ENCODE measurements around the gene DDX49. TPM values are rescaled to one million over a fixed set of nuclear protein-coding genes. Genes with fewer than 3 reads are reported as not detected.

DDX49 gene
- total and polyA plus RNA-seq, 9 of the 15 experiments (the other 6 are each of a cell fraction or from before 2014, with no cell fraction given) = 1.1 to 113 (median 45.7) TPM

DNA sequence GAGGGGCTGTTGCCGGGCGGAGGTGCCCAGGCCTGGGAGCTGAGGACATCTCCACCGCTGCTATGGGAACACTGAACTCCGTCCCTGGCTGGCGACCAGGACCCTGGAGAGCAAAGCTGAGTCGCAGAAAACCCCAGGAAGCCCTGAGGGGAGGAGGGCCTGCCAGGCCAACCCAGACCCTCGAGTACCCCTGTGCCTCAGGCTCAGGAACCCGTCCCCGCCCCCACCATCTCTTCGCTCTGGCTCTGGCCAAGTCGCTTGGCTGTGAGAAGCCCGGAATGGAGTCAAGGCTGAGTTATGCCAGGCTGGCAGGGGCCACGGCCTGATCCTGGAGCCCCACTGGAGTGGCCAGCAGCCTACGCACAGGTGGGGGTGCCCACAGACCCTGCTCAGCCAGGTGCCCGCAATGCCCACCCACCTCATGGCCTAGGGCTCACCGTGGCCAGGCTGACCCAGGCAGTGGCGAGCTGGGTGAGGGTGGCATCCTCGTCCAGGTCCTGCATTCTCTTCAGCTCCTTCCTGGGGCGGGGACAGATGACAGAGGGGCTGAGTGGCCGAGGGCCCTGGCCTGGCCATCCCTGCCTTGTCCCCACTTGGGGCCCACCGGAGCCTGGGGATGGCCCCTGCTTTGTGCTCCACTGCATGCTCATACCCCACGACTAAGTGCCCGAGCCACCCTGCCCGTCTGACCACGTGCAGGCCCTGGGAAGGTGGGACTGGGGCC lies 15.0 kb upstream of the DDX49 start:
- DNase-seq (ENCODE audit: extremely low read depth in 1 of 4, low spot score in 3 of 4) = no peak
- 94% methylated on average over 19 of the region's 25 CpGs for WGBS (ENCODE audit: insufficient coverage, low coverage, missing lambda C conversion rate)
- 0 out of 2 replicates have a peak, but pooled peaks cover 5% of the 10 kb centered on the region for H4K20me1 ChIP-seq (replicated peaks; ENCODE audit: control insufficient read depth, insufficient read depth, low read length)
- no peaks in the 10 kb centered on the region for H3K27me3 ChIP-seq (ENCODE audit: control insufficient read depth in 2 of 2, insufficient read depth in 2 of 2, low read length in 2 of 2)
- in situ Hi-C loops (cut with MboI) = no loop called here
- no peak overlapping the region for H3K9ac ChIP-seq (ENCODE audit: insufficient read depth in 1 of 2, low read depth in 2 of 2, low read length in 2 of 2)
- no peak for FAIRE-seq
- ChIA-PET POLR2A (interaction anchor here (0.5 to 0.8 kb wide), 4 partner anchors 12 to 289 kb away, joined by 3 read pairs; partner anchors contain the start of genes COPE and DDX49), CTCF (ENCODE audit: low intra/inter-chr PET ratio) (no interaction called here)
- H3K4me2 ChIP-seq (ENCODE audit: insufficient read depth, low read length) = no peak overlapping the region
- no peak overlapping the region for H3K4me3 ChIP-seq
- no TSS peak for BruUV-seq (replicated peaks)
- H3K9me3 ChIP-seq (replicated peaks; ENCODE audit: control insufficient read depth, insufficient read depth, low read depth, low read length) = no peaks in the 10 kb centered on the region
- no peak overlapping the region for H2AFZ ChIP-seq (ENCODE audit: low read depth, low read length)
- H3K27ac ChIP-seq (ENCODE audit: extremely low read depth, low read depth, low read length) = no peak overlapping the region
- peaks cover 0 to 48% of the 10 kb centered on the region in 2 experiments; a peak in 2 of 5 replicates for H3K4me1 ChIP-seq (replicated peaks in 1 of 2; ENCODE audit: control insufficient read depth in 2 of 2, insufficient read depth in 2 of 2, low read length in 2 of 2)
- no peaks in the 10 kb centered on the region for H3K9me1 ChIP-seq (ENCODE audit: control insufficient read depth, insufficient read depth, low read length)
- no peaks in the 10 kb centered on the region for H3K79me2 ChIP-seq (ENCODE audit: control insufficient read depth, insufficient read depth, low read length)
- no peak for ATAC-seq
- peaks cover 68% of the 10 kb centered on the region; the same call in 2 of the 3 replicates for H3K36me3 ChIP-seq (ENCODE audit: control insufficient read depth, insufficient read depth, low read length)
- intact Hi-C loops (cut with micrococcal nuclease) = no loop called here
- TF ChIP-seq TCF7 (IDR thresholded peaks at IDR 0.05; ENCODE audit: borderline replicate concordance) (no peak), DDX20 (tag; IDR thresholded peaks at IDR 0.05; ENCODE audit: low read depth) (no peak), RBFOX2 (IDR thresholded peaks at IDR 0.05; ENCODE audit: low read depth, low read length) (0 out of 2 replicates have a peak, but pooled peaks have one; percentile 21), RERE (CRISPR knock-in tag; IDR thresholded peaks at IDR 0.05; ENCODE audit: borderline replicate concordance) (no peak), POLR2G (IDR thresholded peaks at IDR 0.05; ENCODE audit: low read depth, low read length) (peak; percentile 69; the same call in 1 of the 2 replicates)
- TF ChIP-seq, protein P1, sequence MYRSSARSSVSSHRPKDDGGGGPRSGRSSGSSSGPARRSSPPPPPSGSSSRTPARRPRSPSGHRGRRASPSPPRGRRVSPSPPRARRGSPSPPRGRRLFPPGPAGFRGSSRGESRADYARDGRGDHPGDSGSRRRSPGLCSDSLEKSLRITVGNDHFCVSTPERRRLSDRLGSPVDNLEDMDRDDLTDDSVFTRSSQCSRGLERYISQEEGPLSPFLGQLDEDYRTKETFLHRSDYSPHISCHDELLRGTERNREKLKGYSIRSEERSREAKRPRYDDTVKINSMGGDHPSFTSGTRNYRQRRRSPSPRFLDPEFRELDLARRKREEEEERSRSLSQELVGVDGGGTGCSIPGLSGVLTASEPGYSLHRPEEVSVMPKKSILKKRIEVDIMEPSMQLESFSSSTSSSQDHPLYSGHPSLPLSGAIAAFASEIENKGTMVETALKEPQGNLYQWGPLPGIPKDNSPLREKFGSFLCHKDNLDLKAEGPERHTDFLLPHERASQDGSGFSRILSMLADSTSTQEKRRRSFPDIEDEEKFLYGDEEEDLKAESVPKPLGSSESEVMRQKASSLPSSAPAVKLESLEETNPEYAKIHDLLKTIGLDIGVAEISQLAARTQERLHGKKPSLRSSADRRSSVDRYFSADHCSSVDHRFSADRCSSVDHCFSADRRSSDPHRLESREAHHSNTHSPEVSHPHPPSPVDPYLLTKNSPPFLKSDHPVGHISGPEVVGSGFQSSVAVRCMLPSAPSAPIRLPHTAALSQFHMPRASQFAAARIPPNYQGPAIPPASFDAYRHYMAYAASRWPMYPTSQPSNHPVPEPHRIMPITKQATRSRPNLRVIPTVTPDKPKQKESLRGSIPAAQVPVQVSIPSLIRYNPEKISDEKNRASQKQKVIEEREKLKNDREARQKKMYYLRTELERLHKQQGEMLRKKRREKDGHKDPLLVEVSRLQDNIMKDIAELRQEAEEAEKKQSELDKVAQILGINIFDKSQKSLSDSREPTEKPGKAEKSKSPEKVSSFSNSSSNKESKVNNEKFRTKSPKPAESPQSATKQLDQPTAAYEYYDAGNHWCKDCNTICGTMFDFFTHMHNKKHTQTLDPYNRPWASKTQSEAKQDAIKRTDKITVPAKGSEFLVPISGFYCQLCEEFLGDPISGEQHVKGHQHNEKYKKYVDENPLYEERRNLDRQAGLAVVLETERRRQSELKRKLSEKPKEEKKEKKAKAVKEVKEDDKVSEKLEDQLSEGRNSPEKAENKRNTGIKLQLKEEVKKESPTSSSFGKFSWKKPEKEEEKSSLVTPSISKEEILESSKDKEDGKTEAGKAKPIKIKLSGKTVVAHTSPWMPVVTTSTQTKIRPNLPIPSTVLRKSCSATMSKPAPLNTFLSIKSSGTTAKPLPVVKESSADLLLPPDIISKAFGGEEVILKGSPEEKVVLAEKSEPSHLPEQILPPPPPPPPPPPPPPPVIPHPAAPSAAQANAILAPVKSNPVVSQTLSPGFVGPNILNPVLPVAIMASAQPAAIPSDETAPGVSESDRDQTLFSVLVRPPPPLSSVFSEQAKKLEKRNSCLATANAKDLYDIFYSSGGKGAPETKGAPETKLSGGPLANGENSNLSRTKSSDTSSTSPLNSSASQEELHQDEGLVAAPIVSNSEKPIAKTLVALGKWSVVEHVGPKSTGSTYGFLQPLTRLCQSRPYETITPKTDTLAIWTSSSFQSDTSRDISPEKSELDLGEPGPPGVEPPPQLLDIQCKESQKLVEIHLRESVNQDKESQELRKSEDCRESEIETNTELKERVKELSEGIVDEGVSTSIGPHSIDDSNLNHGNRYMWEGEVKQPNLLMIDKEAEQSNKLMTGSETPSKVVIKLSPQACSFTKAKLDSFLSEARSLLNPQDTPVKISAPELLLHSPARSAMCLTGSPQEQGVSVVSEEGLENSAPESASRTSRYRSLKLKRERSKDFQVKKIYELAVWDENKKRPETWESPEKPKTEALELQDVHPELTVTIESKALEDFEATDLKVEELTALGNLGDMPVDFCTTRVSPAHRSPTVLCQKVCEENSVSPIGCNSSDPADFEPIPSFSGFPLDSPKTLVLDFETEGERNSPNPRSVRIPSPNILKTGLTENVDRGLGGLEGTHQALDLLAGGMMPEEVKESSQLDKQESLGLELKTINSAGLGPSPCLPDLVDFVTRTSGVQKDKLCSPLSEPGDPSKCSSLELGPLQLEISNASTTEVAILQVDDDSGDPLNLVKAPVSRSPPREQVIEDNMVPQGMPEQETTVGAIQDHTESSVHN (IDR thresholded peaks at IDR 0.05; ENCODE audit: borderline replicate concordance in 1 of 2, low read depth in 1 of 2) = no peak

Measured in K562 (cell line).